Measurements from ENCODE around the gene RTF1.

Gene RTF1

GRCh38 chr15:41493205-41493901, 76.5 kb downstream of the RTF1 start, which contains the start of gene ITPKA (continued):
- TF ChIP-seq SP3 (tag by site-specific recombination; IDR thresholded peaks at IDR 0.05): peak; percentile 85
- TF ChIP-seq KLF8 (tag by site-specific recombination; IDR thresholded peaks at IDR 0.05): peak; percentile 91
- TF ChIP-seq ZNF23 (tag by site-specific recombination; IDR thresholded peaks at IDR 0.05; ENCODE audit: borderline replicate concordance): no peak
- 0 out of 2 replicates have a peak, but pooled peaks have one; percentile 43 for TF ChIP-seq ZNF24 (tag by site-specific recombination; IDR thresholded peaks at IDR 0.05)
- no peak for TF ChIP-seq ZNF707 (tag by site-specific recombination; IDR thresholded peaks at IDR 0.05)
- TF ChIP-seq YY2 (tag by site-specific recombination; IDR thresholded peaks at IDR 0.05): no peak
- TF ChIP-seq, protein P1, sequence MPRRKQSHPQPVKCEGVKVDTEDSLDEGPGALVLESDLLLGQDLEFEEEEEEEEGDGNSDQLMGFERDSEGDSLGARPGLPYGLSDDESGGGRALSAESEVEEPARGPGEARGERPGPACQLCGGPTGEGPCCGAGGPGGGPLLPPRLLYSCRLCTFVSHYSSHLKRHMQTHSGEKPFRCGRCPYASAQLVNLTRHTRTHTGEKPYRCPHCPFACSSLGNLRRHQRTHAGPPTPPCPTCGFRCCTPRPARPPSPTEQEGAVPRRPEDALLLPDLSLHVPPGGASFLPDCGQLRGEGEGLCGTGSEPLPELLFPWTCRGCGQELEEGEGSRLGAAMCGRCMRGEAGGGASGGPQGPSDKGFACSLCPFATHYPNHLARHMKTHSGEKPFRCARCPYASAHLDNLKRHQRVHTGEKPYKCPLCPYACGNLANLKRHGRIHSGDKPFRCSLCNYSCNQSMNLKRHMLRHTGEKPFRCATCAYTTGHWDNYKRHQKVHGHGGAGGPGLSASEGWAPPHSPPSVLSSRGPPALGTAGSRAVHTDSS (tag by site-specific recombination; IDR thresholded peaks at IDR 0.05): 0 out of 2 replicates have a peak, but pooled peaks have one; percentile 8
- TF ChIP-seq, protein P2, sequence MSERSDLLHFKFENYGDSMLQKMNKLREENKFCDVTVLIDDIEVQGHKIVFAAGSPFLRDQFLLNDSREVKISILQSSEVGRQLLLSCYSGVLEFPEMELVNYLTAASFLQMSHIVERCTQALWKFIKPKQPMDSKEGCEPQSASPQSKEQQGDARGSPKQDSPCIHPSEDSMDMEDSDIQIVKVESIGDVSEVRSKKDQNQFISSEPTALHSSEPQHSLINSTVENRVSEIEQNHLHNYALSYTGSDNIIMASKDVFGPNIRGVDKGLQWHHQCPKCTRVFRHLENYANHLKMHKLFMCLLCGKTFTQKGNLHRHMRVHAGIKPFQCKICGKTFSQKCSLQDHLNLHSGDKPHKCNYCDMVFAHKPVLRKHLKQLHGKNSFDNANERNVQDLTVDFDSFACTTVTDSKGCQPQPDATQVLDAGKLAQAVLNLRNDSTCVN (tag by site-specific recombination; optimal IDR thresholded peaks at IDR 0.05): peak; percentile 57
- no peak for TF ChIP-seq ZNF624 (tag by site-specific recombination; IDR thresholded peaks at IDR 0.05)
- TF ChIP-seq, protein P3, sequence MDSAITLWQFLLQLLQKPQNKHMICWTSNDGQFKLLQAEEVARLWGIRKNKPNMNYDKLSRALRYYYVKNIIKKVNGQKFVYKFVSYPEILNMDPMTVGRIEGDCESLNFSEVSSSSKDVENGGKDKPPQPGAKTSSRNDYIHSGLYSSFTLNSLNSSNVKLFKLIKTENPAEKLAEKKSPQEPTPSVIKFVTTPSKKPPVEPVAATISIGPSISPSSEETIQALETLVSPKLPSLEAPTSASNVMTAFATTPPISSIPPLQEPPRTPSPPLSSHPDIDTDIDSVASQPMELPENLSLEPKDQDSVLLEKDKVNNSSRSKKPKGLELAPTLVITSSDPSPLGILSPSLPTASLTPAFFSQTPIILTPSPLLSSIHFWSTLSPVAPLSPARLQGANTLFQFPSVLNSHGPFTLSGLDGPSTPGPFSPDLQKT (IDR thresholded peaks at IDR 0.05; ENCODE audit: borderline replicate concordance, low read depth, low read length): no peak
- TF ChIP-seq ZNF677 (tag by site-specific recombination; IDR thresholded peaks at IDR 0.05): no peak
- no peak for TF ChIP-seq ZNF140 (tag by site-specific recombination; IDR thresholded peaks at IDR 0.05)
- TF ChIP-seq WT1 (tag by site-specific recombination; IDR thresholded peaks at IDR 0.05): 0 out of 2 replicates have a peak, but pooled peaks have one; percentile 34
- no peak for TF ChIP-seq ZNF138 (tag by site-specific recombination; IDR thresholded peaks at IDR 0.05; ENCODE audit: borderline replicate concordance)
- TF ChIP-seq, protein P4, sequence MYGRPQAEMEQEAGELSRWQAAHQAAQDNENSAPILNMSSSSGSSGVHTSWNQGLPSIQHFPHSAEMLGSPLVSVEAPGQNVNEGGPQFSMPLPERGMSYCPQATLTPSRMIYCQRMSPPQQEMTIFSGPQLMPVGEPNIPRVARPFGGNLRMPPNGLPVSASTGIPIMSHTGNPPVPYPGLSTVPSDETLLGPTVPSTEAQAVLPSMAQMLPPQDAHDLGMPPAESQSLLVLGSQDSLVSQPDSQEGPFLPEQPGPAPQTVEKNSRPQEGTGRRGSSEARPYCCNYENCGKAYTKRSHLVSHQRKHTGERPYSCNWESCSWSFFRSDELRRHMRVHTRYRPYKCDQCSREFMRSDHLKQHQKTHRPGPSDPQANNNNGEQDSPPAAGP (tag by site-specific recombination; IDR thresholded peaks at IDR 0.05): no peak; the same call in 1 of the 2 replicates
- TF ChIP-seq ZNF555 (tag by site-specific recombination; conservative IDR thresholded peaks at IDR 0.05): no peak
- TF ChIP-seq, protein P5, sequence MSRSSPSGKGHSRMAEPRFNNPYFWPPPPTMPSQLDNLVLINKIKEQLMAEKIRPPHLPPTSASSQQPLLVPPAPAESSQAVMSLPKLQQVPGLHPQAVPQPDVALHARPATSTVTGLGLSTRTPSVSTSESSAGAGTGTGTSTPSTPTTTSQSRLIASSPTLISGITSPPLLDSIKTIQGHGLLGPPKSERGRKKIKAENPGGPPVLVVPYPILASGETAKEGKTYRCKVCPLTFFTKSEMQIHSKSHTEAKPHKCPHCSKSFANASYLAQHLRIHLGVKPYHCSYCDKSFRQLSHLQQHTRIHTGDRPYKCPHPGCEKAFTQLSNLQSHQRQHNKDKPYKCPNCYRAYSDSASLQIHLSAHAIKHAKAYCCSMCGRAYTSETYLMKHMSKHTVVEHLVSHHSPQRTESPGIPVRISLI (tag by site-specific recombination; IDR thresholded peaks at IDR 0.05): no peak
- TF ChIP-seq ZNF837 (tag by site-specific recombination; IDR thresholded peaks at IDR 0.05): no peak
- TF ChIP-seq ZNF843 (tag by site-specific recombination; IDR thresholded peaks at IDR 0.05): peak; percentile 27; the same call in 1 of the 2 replicates
- peak; percentile 61; the same call in 1 of the 2 replicates for TF ChIP-seq ZNF501 (tag by site-specific recombination; IDR thresholded peaks at IDR 0.05)
- no peak for TF ChIP-seq ZNF155 (tag by site-specific recombination; IDR thresholded peaks at IDR 0.05)
- peak; percentile 75 for TF ChIP-seq ZEB2 (tag by site-specific recombination; IDR thresholded peaks at IDR 0.05)
- TF ChIP-seq ZBTB21 (tag by site-specific recombination; IDR thresholded peaks at IDR 0.05): no peak
- TF ChIP-seq ZNF530 (tag by site-specific recombination; IDR thresholded peaks at IDR 0.05; ENCODE audit: low read depth): no peak
- TF ChIP-seq ZNF610 (tag by site-specific recombination; IDR thresholded peaks at IDR 0.05; ENCODE audit: borderline replicate concordance): 0 out of 2 replicates have a peak, but pooled peaks have one; percentile 56
- peak; percentile 78 for TF ChIP-seq ZBTB8A (tag by site-specific recombination; IDR thresholded peaks at IDR 0.05)
- TF ChIP-seq, protein P6, sequence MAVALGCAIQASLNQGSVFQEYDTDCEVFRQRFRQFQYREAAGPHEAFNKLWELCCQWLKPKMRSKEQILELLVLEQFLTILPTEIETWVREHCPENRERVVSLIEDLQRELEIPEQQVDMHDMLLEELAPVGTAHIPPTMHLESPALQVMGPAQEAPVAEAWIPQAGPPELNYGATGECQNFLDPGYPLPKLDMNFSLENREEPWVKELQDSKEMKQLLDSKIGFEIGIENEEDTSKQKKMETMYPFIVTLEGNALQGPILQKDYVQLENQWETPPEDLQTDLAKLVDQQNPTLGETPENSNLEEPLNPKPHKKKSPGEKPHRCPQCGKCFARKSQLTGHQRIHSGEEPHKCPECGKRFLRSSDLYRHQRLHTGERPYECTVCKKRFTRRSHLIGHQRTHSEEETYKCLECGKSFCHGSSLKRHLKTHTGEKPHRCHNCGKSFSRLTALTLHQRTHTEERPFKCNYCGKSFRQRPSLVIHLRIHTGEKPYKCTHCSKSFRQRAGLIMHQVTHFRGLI (tag by site-specific recombination; IDR thresholded peaks at IDR 0.05): no peak
- TF ChIP-seq ZNF221 (tag by site-specific recombination; IDR thresholded peaks at IDR 0.05; ENCODE audit: borderline replicate concordance): no peak
- TF ChIP-seq ZNF76 (tag by site-specific recombination; IDR thresholded peaks at IDR 0.05; ENCODE audit: borderline replicate concordance, low read depth): peak; percentile 46; the same call in 1 of the 2 replicates
- no peak for TF ChIP-seq ZNF2 (tag by site-specific recombination; IDR thresholded peaks at IDR 0.05)
- TF ChIP-seq ZNF280C (tag by site-specific recombination; IDR thresholded peaks at IDR 0.05): no peak

All from HEK293 (cell line).